GM10266 (cell line): ENCODE results near the gene MRC1.

Source experiments
- DNase-seq: peaks from one replicate; pipeline ENCODE4 v3.0.0; 2012; ENCODE audit errors: extremely low spot score
- TF ChIP-seq, protein P1 (sequence below): IDR thresholded peaks from 2 replicates; pipeline ENCODE4 v1.5.1; 2012; ENCODE audit warnings: mild to moderate bottlenecking, low read depth; ENCODE audit not compliant: control insufficient read depth, insufficient read depth; ENCODE audit errors: missing control alignments

Gene MRC1

GRCh38 chr10:17811146-17811865 is 2.2 kb downstream of the MRC1 start:
- DNase-seq = no peak

DNA sequence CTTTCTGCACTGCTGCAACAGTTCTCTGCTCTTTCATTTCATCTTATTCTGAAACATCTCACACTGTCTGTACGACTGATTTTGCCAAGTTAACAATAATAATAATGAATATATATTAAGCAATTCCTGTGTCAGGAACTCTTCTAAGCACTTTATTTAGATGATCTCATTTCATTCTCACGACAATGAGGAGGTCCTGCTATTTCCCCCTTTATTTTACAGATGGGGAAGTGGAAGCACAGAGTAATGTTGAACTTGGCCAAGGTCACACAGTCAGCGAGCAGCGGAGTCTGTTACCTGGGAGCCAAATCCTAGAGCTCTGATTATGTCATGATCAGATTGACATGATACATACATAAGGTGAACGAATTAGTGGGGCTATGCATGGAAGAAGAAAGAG is 5.8 kb downstream of the MRC1 start:
- DNase-seq = no peak
- TF ChIP-seq, protein P1, sequence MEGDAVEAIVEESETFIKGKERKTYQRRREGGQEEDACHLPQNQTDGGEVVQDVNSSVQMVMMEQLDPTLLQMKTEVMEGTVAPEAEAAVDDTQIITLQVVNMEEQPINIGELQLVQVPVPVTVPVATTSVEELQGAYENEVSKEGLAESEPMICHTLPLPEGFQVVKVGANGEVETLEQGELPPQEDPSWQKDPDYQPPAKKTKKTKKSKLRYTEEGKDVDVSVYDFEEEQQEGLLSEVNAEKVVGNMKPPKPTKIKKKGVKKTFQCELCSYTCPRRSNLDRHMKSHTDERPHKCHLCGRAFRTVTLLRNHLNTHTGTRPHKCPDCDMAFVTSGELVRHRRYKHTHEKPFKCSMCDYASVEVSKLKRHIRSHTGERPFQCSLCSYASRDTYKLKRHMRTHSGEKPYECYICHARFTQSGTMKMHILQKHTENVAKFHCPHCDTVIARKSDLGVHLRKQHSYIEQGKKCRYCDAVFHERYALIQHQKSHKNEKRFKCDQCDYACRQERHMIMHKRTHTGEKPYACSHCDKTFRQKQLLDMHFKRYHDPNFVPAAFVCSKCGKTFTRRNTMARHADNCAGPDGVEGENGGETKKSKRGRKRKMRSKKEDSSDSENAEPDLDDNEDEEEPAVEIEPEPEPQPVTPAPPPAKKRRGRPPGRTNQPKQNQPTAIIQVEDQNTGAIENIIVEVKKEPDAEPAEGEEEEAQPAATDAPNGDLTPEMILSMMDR = no peak

More at GRCh38 chr10:17811146-17811865, 2.2 kb downstream of the MRC1 start:
- TF ChIP-seq, protein P1 = no peak

DNA sequence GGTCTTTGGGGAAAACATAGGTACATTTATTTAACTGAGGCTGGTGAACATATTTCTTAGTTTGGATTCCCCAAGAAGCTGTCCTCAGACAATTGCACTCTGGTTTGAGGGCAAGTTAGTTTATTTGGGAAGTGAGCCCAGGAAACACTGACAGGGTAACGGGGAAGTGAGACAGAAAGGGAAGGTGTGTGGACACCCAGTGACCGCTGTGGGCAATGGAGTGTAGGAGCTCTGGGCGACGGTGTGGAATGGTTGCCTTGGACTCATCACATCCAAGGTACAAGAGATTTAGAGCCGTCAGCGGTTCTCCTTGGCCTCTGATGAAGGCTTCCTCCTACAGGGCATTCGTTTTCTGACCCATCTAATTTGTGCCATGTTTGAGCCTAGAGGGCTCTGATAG is 7.1 kb downstream of the MRC1 start:
- TF ChIP-seq, protein P1 = no peak
- DNase-seq = no peak

DNA sequence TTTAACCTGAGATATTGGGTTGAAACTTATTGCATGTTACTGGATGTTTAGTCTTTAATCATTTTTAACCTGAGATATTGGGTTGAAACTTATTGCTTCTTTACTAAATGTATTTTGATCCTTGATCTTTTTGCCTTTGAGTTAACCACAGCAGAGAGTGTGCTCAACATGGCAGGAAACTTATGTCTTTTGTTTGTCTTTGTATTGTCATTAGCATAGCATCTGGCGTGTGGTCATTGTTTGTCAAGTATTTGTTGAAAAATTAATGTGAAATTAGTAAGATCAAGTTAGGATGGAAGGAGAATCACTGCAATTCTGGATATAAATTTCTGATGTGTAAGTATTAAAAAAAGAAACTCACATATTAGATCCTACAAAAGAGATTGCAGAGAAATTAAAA is 8.2 kb downstream of the MRC1 start:
- TF ChIP-seq, protein P1 = no peak
- no peak for DNase-seq

DNA sequence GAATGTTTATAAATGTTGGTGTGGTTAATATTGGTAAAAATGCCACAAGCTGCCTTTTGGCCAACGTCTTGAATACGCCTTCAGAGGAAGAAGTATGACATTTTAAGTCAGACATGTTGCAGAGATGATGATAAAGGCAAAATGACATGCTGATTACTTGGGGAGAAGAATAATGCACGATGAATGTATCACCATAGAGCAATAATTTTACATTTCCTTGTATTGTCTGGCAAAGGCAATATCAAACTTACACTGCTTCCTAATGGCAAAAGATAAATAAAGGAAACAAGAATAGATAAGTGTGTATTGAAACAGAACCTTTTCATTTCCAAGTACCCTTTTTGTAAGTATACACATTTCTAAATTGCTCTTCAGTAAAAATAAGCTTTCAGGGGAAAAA is 8.6 kb downstream of the MRC1 start:
- TF ChIP-seq, protein P1 = no peak
- no peak for DNase-seq

GRCh38 chr10:17819836-17820235 is 10.7 kb downstream of the MRC1 start:
- no peak for DNase-seq

GRCh38 chr10:17820943-17821342 is 11.8 kb downstream of the MRC1 start:
- DNase-seq = no peak
- TF ChIP-seq, protein P1 = no peak

More at GRCh38 chr10:17819836-17820235, 10.7 kb downstream of the MRC1 start:
- TF ChIP-seq, protein P1 = no peak
